ENCODE data around the gene WNT11.
A peak's percentile ranks its signal among the peaks of the same experiment; 100 is the strongest.

Gene WNT11

GRCh38 chr11:76210931-76211851, 4.9 kb upstream of the WNT11 start:
- no peak for DNase-seq
- Histone ChIP-seq H3K27me3 (replicated peaks) (peaks cover 51% of the 10 kb centered on the region), H3K4me3 (ENCODE audit: low read depth, low read length) (peak overlapping the region; percentile 29)

GRCh38 chr11:76209973-76210930, 4.0 kb upstream of the WNT11 start:
- in situ Hi-C loops (cut with HindIII; ENCODE audit: low pct_ligation_motif_present, low sequenced_read_pairs) = no loop called here
- DNase-seq = peak; percentile 26

More at GRCh38 chr11:76210931-76211851, 4.9 kb upstream of the WNT11 start:
- no peak for TF ChIP-seq CTCF (IDR thresholded peaks at IDR 0.05; ENCODE audit: low read depth, low read length, missing control alignments)
- H3K27ac ChIP-seq = no peak overlapping the region
- in situ Hi-C loops (cut with HindIII; ENCODE audit: low pct_ligation_motif_present, low sequenced_read_pairs) = no loop called here
- no peaks in the 10 kb centered on the region for H3K36me3 ChIP-seq (replicated peaks)

GRCh38 chr11:76209375-76209972, 3.2 kb upstream of the WNT11 start:
- peaks cover 60% of the 10 kb centered on the region for H3K27me3 ChIP-seq (replicated peaks)
- peak overlapping the region; percentile 46 for H3K4me3 ChIP-seq (ENCODE audit: low read depth, low read length)
- TF ChIP-seq CTCF (IDR thresholded peaks at IDR 0.05; ENCODE audit: low read depth, low read length, missing control alignments) = no peak
- no peak for DNase-seq
- no peaks in the 10 kb centered on the region for H3K36me3 ChIP-seq (replicated peaks)
- no peak overlapping the region for H3K27ac ChIP-seq
- in situ Hi-C loops (cut with HindIII; ENCODE audit: low pct_ligation_motif_present, low sequenced_read_pairs) = no loop called here

More at GRCh38 chr11:76209973-76210930, 4.0 kb upstream of the WNT11 start:
- no peak for TF ChIP-seq CTCF (IDR thresholded peaks at IDR 0.05; ENCODE audit: low read depth, low read length, missing control alignments)
- Histone ChIP-seq H3K36me3 (replicated peaks) (no peaks in the 10 kb centered on the region), H3K4me3 (ENCODE audit: low read depth, low read length) (peak overlapping the region; percentile 39), H3K27me3 (replicated peaks) (peaks cover 60% of the 10 kb centered on the region), H3K27ac (no peak overlapping the region)

DNA sequence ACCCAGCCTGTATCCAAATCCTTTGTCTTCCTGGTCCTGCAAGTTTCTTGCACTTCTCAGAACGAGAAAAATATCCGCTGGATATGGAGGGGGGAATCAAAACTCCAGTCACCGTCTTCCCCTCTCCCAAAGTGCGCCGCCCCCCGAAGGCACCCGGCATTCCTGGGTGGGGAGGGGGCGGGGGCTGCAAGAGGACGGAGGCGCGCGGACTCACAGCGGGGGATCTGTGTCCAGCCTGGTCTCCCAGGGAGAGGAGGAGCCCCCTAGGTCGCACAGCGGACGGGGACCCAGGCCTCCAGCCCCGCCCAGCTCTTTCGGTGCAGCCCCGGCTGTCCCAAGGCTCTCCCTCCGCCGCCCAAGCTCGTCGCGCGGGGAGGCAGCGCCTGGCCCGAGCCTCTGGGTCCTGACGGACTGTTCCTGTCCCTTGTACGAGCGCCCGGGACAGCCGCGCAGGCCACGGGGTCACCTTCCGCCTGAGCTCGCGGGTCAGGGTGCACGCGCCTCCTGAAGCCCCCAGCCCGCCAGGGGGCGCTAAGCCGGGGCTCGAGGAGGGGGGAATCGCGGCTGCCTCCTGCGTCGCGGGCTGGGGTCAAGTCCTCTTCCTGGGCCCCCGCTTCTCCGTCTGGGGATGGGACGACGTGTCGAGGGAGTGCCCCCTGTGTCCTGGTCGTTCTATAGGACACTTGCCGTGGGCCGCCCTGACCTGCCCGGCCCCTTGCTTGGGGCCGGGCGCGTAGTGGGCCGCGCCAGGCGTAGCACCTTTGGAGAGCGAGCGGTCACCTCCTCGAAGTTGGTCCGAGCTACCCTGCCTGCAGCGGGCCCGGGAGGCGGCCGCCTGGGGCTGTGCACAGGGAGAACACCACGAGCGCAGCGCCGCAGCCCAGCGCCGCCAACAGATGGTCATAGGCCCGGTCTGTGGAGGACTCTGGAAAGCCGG, 2.4 kb upstream of the WNT11 start:
- Histone ChIP-seq H3K27ac (no peak overlapping the region), H3K4me3 (ENCODE audit: low read depth, low read length) (peak overlapping the region; percentile 46), H3K27me3 (replicated peaks) (peaks cover 60% of the 10 kb centered on the region), H3K36me3 (replicated peaks) (no peaks in the 10 kb centered on the region)
- DNase-seq = peak; percentile 15
- in situ Hi-C loops (cut with HindIII; ENCODE audit: low pct_ligation_motif_present, low sequenced_read_pairs) = no loop called here
- TF ChIP-seq CTCF (IDR thresholded peaks at IDR 0.05; ENCODE audit: low read depth, low read length, missing control alignments) = peak; percentile 78

Measured in brain microvascular endothelial cell (primary cell).